Fibroblast of skin of back (primary cell): ENCODE results near the gene LRBA. TPM values are rescaled to one million over a fixed set of nuclear protein-coding genes. Genes with fewer than 3 reads are reported as not detected.
"Not testable (repeated sequence)": the region's sequence is repeated elsewhere in the genome, so short reads cannot be mapped to it uniquely, and the experiment has no call there.

Experiments
- DNase-seq: peaks from one replicate; pipeline ENCODE4 v3.0.0-alpha.2; 2013
- polyA plus RNA-seq, 2 experiments: library from polyadenylated mRNA; unstranded; fragments of 120-200 nt; gene quantifications; one replicate each; pipeline ENCODE4 v1.2.1, GENCODE V29; 2013; ENCODE audit not compliant: insufficient read length in 2 of 2

The LRBA gene, protein sequence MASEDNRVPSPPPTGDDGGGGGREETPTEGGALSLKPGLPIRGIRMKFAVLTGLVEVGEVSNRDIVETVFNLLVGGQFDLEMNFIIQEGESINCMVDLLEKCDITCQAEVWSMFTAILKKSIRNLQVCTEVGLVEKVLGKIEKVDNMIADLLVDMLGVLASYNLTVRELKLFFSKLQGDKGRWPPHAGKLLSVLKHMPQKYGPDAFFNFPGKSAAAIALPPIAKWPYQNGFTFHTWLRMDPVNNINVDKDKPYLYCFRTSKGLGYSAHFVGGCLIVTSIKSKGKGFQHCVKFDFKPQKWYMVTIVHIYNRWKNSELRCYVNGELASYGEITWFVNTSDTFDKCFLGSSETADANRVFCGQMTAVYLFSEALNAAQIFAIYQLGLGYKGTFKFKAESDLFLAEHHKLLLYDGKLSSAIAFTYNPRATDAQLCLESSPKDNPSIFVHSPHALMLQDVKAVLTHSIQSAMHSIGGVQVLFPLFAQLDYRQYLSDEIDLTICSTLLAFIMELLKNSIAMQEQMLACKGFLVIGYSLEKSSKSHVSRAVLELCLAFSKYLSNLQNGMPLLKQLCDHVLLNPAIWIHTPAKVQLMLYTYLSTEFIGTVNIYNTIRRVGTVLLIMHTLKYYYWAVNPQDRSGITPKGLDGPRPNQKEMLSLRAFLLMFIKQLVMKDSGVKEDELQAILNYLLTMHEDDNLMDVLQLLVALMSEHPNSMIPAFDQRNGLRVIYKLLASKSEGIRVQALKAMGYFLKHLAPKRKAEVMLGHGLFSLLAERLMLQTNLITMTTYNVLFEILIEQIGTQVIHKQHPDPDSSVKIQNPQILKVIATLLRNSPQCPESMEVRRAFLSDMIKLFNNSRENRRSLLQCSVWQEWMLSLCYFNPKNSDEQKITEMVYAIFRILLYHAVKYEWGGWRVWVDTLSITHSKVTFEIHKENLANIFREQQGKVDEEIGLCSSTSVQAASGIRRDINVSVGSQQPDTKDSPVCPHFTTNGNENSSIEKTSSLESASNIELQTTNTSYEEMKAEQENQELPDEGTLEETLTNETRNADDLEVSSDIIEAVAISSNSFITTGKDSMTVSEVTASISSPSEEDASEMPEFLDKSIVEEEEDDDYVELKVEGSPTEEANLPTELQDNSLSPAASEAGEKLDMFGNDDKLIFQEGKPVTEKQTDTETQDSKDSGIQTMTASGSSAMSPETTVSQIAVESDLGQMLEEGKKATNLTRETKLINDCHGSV (N-terminal part only)
- polyA plus RNA-seq (2013, experiment 1 of 2; ENCODE audit: insufficient read length): 11.1 TPM
- 13.5 TPM for polyA plus RNA-seq (2013, experiment 2 of 2; ENCODE audit: insufficient read length)

DNA sequence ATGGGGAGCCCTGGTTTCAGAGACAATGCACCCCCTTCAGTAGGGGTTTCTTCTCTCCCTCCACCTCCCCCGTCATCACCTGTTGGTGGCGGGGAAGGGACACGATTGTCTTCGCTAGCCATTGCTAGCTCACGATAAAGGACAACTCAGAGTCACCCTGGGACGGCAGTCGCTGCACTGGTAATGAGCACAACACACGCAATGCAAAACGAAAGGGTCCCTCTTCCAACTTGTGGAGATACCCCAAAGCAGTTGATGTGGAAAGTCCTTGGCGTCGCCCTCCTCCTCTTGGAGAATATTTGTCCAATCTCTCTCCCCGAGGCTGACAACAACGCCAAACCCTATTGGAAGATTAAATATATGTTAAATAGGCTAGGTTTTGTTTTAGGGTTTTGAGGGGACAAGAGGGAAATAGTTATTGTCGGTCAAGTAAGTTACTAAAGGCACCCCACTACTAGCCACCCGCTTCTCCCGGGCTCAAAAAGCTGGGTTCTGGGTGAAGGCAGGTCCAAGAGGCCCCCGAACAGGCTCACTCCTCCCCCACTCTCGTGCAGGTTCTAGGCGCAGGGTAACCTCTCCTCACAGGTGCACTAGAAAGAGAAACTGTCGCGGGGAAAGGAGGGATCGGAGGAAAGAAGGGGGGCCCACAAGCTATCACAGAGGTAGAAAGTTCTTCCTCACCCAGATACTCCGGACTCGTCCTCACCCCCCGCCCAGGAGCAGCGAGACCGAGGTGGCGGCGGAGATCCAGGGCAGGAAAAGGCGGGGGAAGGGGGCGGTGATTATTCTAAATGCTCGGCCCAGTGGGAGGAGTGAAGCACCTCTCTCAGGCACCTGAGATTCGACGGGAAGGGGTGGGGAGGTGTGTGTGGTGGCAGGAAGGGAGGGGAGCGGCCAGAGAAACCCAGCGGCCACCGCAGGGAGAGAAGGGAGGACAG lies at the start of gene LRBA:
TSS of gene LRBA (minus strand) at position 764 of the 938 bp plus-strand sequence. CDS start at position 122, 642 bp downstream.
- peak; percentile 40 for DNase-seq

DNA sequence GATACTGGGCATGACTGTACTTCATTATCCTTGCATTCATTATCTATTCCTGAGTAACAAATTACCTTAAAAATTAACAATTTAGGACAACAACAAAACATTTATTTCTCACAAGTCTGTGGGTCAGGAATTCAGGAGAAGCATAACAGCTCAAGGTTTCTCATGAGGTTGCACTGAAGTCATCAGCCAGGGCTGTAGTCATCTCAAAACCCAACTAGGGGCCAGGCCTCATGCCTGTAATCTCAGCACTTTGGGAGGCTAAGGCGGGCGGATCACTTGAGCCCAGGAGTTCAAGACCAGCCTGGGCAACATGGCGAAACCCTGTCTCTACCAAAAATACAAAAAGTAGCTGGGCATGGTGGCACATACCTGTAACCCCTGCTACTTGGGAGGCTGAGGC lies 48.1 kb upstream of the LRBA start:
- not testable (repeated sequence) for DNase-seq

DNA sequence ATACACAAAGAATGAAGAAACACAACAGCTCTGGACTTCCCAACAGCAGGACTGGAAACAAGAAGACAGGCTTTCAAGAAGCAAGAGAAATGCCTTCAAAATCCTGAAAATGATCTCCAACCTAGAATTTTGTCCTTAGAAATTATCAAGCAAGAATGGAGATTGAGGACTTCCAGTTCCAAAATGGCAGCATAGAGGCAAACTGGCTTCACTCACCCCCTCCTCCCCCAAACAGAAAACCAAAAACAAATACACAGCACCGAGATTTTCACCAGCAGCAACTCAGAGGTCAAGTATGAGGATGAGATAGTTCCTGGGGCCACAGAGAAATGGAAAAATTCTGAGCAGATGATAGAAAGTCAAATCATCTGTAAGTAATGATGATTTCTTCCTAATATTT lies 40.5 kb upstream of the LRBA start:
- DNase-seq: no peak

DNA sequence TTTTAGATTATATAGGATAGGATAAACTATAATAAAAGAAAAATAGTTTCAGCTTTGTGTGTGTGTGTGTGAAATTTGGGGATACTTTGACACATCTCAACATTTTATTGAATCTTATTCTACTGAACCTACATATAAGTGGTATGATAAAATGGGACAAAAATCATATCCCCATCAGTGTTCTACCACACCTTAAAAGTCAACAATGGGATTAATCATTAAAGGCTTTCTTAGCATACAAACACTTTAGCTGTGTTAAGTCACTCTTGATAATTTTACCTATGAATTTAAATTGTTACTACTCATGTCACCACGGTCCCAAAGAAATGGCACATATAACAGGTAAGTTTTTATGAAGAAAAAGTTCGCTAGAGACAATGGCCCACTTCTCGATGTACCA lies 37.7 kb upstream of the LRBA start:
- no peak for DNase-seq

DNA sequence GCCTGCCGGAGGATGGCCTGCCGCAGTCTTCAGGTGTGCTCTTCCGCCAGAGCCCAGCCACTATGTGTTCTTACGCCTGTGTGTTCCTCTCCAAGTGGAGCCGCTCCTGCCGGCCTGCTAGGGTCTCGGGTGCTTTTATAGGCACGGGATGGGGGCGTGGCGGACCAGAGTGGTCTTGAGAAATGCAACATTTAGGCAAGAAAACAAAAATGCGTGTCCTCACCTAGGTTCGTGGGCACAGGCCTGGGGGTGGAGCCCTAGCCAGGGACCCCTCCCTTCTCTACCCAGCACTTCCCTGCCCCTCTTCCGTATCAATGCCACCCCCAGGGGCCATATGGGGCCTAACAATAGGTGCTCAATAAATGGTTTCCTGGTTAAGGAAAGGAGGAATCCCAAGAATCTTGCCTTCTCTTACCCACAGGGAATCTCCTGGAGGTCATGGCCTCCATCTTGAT lies 34.4 kb upstream of the LRBA start:
- no peak for DNase-seq

DNA sequence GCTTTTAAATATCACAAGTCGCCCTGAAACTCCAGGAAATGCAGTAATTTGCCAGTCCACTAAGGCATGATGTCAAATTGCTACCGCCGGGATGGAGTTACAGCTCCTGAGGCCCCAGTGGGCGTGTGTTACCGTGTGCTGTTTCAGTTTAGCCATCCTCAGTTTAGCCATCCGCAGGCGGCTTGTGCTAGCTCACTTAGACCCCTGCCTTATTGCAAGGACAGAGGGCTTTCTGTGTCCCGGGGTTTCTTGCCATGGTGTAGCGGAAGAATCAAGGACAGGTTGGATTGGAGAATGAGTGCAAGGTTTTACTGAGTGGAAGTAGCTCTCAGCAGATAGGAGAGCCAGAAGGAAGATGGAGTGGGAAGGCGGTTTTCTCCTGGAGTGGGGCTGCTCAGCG lies 33.8 kb upstream of the LRBA start:
- no peak for DNase-seq

DNA sequence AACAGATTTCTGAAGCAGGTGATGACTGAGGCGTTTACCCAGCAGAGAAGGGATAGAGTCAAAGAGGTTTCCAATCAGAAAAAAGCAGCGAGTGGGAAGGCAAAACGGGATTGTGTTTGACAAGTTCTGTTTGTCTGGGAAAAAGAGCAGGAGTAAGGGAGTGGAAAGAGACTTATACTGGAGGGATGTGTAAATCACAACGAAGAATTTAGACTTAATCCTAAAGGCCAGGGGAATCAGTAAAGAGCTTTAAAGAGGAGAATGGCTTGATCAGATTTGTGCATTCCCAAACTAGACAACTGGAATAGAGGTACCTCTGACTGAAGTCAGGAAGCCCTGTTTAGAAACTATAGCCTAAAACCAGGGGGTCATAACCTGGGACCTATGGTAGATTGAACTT lies 31.5 kb upstream of the LRBA start:
- DNase-seq: no peak

DNA sequence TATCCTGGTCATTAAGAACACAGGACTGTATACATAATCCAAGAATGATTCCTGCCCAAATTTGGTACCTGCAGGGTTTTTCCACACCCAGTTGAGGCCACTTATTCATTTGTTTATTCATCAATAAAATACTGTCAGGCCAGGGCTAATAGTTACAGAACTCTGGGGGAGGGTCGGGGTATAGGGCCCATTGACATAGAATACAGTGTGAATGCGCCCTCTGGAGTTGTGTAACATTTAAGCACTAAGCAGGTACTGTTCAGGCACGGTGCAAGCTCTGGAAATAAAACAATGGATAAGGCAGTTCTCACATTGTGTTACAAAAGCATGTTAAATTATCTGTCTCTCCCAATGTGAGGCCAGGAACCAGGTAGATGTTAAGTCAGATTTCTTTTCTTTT lies 30.8 kb upstream of the LRBA start:
- DNase-seq: no peak

DNA sequence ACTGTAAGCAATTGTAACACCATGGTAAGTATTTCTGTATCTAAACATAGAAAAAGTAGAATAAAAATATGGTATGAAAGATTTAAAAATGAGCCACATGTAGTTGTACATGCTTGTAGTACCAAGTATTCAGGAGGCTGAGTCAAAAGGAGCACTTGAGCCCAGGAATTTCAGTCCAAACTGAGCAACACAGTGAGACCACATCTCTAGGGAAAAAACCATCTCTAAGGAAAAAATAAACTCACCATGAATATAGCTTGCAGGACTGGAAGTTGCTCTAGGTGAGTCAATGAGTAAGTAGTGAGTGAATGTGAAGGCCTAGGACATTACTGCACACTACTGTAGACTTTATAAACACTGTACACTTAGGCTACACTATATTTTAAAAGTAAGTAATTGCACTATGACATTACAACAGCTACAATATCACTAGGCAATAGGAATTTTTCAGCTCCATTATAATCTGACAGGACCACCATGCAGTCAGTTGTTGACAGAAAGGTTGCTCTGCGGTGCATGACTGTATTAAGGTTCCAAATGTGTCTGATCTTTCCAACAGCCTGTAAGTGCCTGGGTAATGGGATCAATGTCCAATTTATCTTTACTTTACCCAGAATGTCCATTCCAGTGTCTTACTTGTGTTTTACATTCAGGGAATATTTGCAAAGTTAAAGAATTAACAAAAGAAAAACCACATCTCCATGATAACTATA lies 28.9 kb upstream of the LRBA start:
- no peak for DNase-seq

DNA sequence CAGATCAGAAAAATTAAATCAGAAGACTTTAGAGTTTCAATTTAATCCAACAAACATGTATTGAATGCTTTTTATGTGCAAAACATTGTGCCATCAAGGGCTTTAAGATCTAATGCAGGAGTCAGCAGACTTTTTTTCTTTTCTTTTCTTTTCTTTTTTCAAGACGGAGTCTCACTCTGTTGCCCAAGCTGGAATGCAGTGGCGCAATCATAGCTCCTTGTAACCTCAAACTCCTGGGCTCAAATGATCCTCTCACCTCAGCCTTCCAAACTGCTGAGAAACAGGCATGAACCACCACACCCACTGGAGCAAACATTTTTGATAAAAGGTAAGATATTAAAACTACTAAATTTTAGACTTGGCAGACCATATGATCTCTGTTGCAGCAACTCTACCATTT lies 24.6 kb upstream of the LRBA start:
- DNase-seq: no peak

DNA sequence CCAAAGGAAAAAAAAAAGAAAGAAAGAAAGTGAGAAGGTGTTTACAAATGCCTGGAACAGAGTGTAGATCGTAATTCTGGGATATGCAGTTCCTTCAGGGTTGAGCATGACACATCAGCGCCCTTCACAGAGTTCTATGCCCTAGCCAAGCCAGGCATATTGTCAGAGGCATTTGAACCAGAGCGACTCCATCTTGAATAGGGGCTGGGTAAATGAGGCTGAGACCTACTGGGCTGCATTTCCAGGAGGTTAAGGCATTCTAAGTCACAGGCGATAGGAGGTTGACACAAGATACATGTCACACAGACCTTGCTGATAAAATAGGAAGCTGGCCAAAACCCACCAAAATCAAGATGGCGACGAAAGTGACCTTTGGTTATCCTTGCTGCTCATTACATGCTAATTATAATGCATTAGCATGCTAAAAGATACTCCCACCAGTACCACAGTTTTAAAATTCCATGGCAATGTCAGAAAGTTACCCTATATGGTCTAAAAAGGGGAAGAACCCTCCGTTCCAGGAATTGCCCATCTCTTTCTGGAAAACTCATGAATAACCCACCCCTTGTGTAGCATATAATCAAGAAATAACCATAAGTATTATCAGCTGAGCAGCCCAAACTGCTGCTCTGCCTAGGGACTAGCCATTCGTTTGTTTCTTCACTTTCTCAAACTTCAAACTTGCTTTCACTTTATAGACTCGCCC lies 23.5 kb upstream of the LRBA start:
- DNase-seq: no peak

DNA sequence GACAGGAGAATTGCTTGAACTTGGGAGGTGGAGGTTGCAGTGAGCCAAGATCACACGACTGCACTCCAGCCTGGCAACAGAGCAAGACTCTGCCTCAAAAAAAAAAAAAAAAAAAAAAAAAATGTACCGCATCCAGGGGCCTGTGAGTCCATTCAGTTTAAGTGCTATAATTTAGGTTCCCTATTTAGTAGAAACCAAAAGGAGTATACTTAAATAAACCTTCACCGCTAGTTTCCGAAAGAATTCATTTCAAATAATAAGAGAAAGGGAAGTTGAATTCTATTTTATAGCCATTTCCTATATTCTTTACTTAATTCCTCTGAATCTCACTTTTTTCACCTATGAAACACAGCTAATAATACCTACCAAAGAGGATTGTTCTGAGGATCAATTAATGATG lies 20.8 kb upstream of the LRBA start:
- DNase-seq: no peak

DNA sequence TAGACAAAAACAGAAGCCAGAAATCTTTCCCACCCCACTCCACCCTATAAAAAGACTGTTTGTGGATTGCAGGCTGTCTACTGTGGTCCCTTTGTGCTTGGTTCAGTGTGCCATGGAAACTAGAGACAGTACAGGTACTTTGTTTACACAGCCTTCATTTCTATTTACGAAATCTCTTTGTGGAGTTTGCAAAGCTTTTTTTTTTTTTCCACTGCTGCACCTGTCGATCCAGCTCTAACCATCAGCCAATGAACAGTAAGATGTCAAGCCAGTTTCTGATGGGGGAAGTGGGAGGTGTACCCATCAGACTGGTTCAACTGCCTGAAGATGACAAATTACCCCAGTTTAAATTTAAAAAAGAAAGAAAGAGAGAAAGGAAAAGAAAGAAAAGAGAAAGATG lies 20.2 kb upstream of the LRBA start:
- no peak for DNase-seq

DNA sequence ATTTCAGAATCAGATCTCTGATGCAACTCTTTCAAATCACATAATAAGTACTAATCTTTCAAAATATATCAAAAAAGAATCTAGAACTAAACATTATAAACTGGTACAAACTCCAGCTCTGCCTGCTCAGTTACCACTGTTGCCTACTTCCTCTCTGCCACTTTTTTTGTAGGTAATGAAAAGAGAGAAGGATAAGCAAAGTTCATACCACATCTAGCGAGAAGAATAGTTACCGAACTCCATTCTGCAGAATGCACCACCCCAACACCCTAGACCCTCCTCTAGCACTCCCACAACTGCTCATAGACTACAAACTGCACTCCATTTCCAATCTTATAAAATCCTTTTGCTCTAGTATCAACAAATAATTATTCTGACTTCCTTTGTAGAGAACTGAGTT lies 19.7 kb upstream of the LRBA start:
- no peak for DNase-seq

DNA sequence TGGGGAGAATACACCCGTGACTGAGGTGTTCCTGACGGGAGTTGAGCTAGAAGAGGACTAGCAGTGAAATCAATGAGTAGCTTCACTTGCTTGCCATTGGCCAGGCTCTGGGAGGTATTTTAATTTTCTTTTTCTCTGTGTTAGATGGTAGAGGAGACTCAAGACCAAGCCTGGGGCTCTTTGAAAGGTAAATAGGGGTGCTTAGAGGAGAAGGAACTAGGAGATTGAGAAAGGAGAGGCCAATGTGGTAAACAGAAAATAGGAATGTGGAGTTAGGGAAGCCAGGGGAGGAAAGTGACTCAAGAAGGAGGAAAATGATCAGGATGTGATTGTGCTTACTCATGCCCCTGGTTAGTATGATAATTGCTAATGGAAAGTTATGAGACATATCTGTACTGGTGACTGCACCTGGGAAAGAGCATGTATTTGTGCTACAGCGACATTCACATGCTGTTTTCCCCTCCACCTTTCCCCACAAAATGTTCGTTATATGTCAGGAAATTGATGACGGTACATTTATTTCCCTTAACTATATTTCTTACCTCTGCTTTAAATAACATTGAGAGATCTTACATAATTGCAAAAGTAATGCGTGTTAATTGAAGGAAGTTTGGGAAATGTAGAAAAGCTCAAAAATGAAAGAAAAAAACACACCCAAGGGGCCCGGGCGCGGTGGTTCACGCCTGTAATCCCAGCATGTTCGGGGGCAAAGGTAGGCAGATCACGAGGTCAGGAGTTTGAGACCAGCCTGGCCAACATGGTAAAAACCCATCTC lies 16.9 kb upstream of the LRBA start:
- peak; percentile 26 for DNase-seq

DNA sequence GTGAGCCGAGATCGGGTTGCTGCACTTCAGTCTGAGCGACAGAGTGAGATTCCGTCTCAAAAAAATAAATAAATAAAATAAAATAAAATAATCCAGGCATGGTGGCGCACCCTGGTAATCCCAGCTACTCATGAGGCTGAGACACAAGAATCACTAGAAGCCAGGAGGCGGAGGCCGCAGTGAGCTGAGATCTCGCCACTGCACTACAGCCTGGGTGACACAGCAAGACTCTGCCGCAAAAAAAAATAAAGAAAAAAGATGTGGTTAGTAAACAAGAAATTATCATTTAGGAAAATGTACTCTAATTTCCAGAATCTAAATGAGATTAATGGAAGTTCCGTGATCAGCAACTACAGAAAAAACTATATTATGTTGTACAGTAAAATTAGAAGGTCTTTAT lies 14.5 kb upstream of the LRBA start:
- DNase-seq: no peak

DNA sequence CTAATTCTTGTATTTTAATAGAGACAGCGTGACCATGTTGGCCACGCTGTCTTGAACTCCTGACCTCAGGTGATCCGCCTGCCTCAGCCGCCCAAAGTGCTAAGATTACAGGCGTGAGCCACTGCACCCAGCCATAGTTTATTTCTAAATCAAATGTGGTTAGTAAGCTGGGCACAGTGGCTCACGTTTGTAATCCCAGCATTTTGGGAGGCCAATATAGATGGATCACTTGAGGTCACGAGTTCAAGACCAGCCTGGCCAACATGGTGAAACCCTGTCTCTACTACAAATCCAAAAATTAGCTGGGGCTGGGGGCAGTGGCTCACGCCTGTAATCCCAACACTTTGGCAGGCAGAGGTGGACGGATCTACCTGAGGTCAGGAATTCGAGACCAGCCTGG lies 13.9 kb upstream of the LRBA start:
- not testable (repeated sequence) for DNase-seq

DNA sequence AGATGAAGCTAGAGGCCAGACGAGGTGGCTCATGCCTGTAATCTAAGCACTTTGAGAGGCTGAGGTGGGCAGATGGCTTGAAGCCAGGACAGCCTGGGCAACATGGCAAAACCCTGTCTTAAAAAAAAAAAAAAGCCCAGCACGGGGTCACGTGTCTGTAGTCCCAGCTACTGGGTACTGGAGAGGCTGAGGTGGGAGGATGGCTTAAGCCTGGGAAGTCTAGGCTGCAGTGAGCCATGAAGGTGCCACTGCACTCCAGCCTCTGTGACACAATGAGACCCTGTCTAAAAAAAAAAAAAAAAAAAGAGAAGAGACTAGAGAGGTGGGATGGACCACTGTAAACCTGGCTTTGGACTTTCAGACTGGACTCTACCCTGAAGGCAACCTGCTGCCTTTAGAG lies 10.7 kb upstream of the LRBA start:
- no peak for DNase-seq

DNA sequence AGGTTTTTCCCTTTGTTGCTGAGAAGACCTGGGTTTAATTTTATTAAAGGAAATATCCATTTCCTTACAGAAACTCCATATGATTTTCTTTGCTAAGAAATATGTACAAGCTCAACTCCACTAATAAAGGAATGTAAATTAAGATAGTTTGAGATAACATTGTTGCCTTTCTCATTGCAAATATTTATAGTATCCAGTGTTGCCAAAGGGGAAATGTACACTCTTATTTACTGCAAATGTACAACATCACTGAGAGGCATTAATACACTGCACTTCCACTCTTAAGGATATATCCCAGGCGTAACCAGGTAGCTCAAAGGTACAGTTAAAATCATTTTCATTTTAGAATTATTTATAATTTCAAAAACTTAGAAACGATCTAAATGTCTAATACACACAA lies 7.5 kb upstream of the LRBA start:
- DNase-seq: no peak
